ENCODE measurements around the gene SEC14L1.

The SEC14L1 gene

GRCh38 chr17:77264617-77265230 is 124.0 kb downstream of the SEC14L1 start:
- DNase-seq (ENCODE audit: low spot score): no peak

- no peak for DNase-seq (ENCODE audit: low spot score)
Measured at GRCh38 chr17:77266213-77266612, 125.4 kb downstream of the SEC14L1 start.
